Stimulated activated CD4-positive, alpha-beta T cell treated with anti-CD3 and anti-CD28 coated beads, Interleukin-4, amount 100 ng/mL, for 4 hours (primary cell): Measurements from ENCODE around the gene ZC3H7B.
A peak's percentile ranks its signal among the peaks of the same experiment; 100 is the strongest.
"Not testable (repeated sequence)": the region's sequence is repeated elsewhere in the genome, so short reads cannot be mapped to it uniquely, and the experiment has no call there.

Experiments
- DNase-seq, 2 experiments: peaks; one replicate each; pipeline ENCODE4 v3.0.0-alpha.2; 2020

Gene ZC3H7B

DNA sequence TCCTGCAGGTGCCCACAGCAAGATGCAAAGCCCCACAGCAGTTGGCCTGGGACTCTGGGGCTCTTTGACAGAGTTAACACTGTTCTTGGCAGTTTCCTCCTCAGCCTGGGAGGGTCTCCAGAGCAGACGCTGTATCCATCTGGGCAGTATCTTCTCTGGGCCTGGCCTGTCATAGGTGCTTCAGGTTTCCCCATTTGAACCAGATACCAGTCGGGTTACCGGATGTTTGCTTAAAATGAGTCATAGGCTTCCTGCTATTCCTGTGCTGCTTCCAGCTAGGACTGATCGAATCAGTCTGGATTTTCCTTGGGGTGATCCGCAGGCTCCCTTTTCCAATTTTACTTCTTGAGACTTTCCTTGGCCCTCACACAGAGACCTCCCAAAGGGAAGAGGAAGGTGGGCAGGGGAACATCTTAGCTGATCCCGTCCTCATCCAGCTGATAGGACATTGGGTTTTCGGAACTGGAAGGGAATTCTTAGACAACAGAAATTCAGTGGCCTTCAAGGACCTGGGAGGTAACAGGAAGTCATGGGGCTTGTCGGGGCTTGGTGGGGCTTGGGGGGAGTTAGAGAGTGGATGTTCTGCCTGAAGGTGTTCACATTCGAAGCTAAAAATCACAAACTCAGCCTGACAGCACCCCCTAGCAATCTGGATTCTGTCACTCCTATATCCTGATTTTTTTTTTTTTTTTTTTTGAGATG lies 12.9 kb upstream of the ZC3H7B start:
- DNase-seq: no peak

DNA sequence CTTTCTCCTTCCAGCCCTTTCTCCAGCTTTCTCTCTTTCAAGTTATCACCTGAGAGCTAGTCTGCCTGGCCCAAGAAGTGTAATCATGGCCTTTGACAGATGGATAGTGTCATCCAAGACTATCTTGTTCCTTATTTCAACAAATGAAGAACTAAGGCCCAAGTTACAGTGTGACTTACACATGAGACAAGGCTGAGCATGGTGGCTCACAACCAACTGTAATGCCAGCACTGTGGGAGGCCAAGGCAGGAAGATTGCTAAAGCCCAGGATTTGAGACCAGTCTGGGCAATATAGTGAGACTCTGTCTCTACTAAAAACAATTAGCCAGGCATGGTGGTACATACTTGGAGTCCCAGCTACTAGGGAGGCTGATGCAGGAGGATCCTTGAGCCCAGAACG lies 11.7 kb upstream of the ZC3H7B start:
- DNase-seq: no peak

DNA sequence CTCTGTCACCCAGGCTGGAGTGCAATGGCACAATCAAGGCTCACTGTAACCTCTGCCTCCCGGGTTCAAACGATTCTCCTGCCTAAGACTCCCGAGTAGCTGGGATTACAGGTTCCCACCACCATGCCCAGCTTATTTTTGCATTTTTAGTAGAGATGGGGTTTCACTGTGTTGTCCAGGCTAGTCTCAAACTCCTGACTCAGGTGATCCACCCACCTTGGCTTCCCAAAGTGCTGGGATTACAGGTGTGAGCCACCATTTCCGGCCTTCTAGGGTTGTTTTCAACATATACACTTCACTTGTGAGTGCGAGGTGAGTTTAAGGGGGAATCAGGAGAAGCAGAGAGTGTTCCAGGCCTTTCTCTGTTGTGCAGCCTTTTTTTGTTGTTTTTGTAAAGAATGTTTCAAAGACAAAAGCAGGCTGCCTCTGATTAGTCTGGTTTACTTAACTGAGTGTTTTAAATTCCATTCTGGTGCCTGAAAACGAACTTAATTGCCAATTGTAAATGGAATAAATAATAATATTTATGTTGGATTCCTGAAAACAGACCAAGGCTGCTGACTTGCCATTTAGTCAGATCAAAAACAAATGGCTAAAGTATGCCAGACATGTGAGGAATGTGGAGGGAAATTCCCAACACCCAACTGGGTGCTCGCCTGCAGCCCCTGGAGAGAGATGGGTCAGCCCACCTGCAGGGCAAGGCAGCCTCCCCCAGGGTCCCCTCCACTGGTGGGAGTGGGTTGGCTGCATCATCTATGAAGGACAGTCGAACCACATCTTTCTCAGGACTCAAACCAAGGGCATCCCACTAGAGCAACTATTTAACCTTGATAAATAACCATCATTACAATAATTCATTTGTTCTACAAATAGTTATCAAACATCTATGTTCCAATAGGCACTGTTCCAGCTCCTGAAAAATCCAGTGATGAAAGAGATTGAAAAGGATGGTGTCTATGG lies 10.8 kb upstream of the ZC3H7B start:
- DNase-seq: no peak

DNA sequence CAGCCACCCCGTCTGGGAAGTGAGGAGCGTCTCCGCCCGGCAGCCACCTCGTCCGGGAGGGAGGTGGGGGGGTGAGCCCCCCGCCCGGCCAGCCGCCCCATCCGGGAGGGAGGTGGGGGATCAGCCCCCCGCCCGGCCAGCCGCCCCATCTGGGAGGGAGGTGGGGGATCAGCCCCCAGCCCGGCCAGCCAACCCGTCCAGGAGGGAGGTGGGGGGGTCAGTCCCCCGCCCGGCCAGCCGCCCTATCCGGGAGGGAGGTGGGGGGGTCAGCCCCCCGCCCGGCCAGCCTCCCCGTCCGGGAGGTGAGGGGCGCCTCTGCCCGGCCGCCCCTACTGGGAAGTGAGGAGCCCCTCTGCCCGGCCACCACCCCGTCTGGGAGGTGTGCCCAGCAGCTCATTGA lies 6.5 kb upstream of the ZC3H7B start:
- DNase-seq: not testable (repeated sequence)

DNA sequence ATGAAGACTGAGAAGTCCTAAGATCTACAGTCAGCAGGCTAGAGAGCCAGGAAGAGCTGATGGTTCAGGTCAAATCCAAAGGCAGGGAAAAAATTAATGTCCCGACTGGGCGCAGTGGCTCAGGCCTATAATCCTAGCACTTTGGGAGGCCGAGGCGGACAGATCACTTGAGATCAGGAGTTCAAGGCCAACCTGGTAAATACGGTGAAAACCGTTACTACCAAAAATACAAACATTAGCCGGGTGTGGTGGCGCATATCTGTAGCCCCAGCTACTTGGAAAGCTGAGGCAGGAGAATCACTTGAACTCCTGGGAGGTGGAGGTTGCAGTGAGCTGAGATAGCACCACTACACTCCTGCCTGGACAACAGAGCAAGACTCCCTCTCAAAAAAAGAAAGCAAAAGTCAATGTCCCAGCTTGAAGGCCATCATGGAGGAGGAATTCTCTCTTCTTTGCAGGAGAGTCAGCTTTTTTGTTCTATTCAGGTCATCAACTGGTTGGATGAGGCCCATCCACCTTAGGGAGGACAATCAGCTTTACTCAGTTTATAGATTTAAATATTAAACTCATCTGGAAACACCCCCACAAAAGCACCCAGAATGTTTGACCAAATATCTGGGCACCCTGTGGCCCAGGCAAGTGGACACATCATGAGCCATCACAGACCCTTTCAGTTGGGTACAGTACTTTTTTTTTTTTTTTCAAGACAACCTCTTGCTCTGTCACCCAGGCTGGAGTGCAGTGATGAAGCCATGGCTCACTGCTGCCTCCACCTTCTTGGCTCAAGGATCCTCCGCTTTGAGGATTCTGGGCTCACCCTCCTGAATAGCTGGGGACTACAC lies 4.3 kb upstream of the ZC3H7B start:
- no peak for DNase-seq

DNA sequence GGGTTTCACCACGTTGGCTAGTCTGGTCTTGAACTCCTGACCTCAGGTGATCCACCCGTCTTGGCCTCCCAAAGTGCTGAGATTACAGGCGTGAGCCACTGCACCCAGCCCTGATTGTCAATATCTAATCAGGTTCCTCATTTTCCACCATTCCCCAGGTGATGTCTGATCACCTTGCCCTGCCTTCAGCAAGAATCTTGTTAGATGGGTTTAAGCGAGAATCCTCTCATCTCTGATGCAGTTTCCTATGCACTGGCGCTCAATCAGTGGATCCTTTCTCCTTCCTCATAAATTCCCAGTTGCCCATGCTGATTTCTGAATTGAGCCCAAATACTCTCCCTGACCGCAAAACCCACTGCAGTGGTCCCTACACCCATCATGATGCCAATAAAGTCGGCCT lies 664 bp upstream of the ZC3H7B start:
- no peak for DNase-seq

DNA sequence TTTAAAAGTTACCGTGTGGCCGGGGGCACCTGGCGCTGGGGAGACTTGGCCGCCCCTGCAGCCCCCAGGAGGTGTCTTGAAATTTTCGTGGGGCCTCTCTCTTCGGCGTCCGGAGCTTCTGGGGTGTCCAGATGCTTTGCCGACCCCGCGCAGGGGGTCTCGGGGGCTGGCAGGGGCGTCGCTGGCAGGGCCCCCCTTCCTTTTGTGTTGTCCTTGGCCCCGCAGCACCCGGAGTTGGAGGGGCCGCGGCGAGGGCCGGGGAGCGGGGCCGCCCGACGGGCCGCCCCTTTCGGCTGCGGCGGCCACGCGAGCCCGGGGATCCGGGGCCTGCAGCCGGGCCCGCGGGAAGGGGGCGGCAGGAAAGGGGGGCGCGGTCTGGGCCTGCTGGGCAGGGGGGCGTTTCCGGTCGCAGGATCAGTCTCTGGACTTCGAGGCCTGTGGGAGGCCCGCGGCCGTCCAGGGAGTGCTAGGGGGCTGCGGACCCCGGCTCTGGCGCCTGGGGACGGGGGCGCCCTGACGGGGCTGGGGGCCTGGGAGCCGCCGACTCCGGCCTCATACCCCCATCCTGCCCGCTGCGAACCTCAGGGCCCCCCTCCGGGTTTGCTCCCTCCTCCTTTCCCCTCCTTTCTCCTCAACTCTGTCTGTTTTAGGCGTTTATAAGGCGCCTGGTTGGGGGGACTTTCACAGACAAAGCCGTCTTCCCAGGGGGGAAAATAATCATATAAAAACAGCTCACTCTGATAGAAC lies 869 bp downstream of the ZC3H7B start:
- peak in 1 of 2 experiments; percentile 8 for DNase-seq

DNA sequence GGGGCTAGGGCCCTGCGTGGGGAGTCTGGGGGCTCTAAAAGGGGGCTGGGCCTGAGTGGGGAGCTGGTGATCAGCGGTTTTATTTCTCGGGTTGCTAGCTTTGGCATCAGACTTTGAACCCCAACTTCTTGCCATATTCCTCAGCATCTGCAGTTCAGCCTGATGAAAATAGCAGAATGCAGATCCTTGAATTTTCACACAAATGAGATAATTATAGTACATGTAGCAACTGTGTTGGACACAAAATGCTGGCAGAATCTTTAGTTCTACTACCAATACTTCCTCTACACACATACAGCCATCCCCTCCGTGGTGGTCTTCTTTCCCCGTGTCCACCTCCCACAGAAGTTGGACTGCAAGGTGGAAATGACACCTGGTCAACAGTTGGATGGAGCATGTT lies 1.5 kb downstream of the ZC3H7B start:
- no peak for DNase-seq

DNA sequence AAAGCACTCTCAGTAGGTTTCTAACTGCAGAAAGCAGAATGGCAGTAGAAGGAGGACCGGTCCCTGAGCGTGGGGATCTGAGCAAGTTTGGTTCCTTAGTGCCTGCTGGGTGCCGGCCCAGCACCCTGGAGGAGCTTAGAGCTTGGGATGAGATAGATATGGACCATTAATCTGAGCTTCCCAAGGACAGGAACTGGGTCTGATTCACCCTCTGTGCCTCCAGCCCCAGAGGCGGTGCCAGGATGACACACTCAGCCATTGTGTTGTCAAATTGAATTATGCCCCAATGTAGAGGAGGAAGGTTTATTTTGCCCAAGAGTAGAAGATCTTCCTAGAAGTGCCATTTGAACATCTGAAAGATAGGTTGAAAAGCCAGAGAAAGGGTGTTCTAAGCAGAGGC lies 4.3 kb downstream of the ZC3H7B start:
- no peak for DNase-seq

DNA sequence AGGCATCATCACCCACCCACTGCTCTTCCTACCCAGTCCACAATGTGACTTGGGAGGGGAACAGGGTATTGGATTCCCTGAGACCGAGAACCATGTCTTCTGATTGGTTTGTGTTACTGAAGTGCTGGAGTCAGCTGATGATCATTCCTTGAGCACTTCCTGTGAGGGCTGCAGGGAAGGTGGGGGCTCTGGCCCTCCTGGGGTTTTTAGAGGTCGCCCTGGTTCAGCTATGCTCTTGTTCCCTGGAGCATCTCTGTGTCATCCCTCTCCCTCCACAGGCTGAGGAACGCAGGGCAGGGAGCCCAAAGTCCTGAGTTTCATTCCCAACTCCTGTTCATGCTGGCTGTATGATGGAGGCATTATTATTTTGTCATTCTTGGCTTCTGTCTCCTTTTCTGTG lies 6.7 kb downstream of the ZC3H7B start:
- DNase-seq: no peak

DNA sequence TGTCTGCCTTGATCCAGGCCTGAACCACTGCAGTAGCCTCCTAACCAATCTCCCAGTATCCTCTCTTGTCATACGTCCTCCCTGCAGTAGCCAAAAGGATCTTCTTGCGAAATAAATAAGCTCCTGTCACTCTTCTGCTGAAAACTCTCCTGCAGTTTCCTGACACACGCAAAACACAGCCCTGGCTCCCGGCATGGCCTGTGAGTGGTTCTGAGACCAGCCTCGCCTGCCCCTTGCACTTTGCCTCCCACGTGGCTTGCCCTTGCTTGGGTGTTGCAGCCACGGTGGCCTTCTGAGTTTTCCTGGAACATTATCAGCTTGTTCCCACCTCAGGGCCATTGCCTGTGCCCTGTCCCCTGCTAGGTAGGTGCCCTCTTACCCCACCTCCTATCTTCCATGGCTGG lies 7.2 kb downstream of the ZC3H7B start:
- DNase-seq: no peak

DNA sequence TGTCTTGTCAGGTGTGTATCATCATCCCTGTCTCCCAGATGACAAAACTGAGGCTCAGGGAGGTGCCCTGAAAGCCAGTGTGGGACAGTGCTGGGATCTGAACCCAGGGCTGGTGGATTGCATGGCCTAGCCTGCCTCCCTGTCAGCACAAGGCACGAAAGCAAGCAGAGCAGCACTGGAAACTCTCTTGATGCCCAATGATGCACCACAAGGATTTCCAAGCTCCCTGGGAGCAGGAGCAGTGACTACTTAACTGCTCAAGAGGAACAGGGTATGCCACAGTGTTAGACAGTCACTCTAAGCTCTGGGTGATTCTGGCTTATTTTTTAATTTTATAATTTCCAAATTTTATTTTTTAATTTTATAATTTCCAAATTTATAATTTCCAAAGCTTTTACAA lies 9.0 kb downstream of the ZC3H7B start:
- DNase-seq: no peak

DNA sequence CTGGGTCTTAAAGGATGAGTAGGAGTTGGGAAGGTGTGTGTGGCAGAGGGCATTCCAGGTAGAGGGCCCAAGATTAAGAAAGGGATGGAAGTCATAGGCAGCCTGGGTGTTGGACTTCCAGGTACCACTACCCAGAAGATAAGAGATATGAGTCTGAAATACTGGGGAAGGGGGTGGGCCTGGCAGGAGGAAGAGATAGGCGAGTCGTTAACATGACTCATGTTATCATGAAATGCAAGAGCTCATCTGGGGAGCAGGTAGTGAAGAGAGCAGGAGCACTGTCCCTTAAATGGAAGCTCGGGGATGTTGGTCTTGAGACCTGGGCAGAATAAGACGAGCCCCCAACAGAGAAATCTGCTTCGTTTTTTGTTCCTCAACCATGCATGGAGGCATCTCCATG lies 10.2 kb downstream of the ZC3H7B start:
- DNase-seq: peak in 1 of 2 experiments; percentile 12

DNA sequence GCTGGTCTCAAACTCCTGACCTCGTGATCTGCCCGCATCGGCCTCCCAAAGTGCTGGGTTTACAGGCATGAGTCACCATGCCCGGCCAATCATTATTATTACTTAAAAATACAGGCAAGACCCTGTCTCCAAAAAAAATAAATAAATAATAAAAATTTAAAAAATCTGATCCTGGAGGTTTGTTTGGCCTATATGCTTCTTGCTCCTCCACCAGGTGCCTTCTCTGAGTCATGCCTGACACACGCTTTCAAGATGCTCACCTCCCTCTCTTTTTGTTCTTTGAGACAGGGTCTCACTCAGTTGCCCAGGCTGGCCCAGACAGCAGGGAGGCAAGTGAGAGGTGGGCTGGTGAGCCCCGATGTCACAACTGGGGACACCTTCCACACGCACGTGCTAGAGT lies 13.5 kb downstream of the ZC3H7B start:
- DNase-seq: no peak

DNA sequence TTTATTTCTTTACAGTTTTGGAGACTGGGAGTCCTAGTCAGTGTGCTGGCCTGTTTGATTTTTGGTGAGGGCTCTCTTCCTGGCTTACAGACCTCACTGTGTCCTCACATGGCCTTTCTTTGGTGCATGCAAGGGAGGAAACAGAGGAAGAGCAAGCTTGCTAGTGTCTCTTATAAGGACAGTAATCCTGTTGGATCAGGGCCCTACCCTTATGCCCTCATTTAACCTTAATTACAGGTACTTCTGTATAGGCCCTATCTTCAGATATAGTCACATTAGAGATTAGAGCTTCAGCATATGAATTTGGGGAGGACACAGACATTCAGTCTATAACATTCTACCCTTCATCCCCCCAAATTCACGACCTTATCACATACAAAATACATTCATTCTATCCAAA lies 14.3 kb downstream of the ZC3H7B start:
- no peak for DNase-seq

DNA sequence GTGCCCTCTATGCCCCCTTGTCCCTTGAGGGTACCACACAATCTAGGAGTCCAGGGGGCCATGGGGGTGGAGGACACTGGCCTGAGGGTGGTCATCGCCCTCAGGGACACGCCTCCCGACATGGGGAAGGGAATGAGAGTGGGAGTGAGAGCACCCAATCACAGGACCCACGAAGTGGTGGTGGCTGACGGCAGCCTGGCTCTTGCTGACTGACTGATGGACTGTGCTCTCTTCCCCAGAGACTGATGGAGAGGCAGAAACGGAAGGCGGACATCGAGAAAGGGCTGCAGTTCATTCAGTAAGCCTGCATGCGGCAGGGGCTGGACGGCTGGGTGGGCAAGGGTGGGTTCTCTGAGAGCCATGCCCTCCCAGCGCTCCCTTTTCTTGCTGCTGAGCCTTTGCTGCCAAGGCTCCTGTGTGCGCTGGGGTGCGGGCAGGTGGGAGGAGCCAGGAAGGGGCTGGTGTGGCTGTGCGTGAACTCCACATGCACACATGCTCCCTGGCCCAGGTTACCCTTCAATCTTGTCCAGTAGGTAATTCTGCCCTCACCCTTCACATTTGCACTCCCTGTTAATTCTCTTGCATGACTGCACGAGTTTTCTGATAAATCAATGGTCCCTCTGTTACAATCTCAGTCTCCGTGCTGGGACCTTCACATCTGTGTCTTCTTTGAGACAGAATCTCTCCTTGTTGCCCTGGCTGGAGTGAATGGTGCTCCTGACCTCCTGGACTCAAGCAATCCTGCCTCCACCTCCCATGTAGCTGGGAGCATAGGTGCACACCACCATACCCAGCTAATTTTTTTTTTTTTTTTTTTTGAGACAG lies 19.3 kb downstream of the ZC3H7B start:
- DNase-seq: no peak

DNA sequence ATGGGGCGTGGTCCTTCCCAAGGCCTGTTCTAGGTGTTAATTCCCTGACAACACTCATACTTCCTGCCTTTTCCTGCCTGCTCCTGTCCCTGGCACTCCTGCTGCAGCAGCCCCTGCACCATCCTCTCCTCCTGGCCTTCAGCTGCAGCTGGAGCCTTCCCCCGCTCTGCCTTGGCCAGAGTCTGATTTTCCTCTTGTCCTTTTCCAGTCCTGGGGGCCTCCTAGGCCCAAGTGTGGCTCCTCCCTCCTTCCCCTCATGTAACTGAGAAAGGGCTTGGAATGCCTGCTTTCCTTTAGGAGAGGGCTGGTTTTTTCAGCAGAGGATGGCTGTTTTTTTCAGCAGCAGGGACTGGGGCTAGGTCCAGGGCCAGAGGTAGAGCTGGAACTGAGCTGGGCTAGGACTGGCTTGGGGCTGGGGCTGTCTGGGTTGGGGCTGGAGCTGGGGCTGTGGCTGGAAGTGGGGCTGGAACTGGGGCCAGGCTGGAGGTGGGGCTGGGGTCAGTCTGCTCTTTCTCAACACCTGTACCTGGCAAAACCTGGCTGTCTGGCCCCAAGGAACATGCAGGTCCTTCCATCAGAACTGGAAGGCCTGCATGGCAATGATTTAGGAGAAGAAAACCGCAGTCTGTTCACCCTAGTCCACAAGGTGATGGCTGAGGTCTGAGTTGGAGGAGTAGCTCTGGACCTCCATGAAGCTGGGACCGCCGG lies 23.6 kb downstream of the ZC3H7B start:
- no peak for DNase-seq

DNA sequence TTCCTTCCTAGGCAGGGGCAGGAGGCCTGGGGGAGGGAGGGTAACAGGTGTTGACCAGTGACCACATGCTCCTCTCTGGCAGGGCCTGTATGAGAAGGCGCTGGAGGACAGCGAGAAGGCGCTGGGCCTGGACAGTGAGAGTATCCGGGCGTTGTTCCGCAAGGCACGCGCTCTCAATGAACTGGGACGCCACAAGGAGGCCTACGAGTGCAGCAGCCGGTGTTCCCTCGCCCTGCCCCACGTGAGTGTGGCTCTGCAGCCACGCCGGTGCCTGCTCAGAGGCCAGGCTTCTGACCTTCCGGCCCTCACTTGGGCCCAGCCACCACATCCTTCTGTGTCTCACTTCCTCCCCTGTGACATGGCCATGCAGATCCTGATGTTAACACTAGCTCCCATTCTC lies 25.8 kb downstream of the ZC3H7B start:
- no peak for DNase-seq

DNA sequence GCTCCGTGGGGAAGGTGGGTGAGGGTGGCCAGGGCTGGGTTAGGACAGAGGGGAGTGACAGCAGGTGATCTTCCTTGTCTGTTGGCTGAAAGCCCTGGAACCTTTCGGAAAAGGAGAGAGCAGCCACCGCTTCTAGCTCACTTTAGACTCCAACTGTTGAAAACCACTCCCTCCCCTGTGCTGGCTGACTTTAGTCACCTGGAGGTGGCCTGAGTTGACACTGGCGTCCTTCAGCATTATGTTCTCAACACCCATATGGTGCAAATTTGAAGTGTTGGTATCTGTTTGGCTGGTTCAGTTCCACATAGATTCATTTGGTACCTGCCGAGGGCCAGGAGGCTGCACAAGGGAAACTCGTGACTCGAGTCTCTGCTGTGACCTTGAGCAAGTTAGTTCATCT lies 28.8 kb downstream of the ZC3H7B start:
- no peak for DNase-seq

DNA sequence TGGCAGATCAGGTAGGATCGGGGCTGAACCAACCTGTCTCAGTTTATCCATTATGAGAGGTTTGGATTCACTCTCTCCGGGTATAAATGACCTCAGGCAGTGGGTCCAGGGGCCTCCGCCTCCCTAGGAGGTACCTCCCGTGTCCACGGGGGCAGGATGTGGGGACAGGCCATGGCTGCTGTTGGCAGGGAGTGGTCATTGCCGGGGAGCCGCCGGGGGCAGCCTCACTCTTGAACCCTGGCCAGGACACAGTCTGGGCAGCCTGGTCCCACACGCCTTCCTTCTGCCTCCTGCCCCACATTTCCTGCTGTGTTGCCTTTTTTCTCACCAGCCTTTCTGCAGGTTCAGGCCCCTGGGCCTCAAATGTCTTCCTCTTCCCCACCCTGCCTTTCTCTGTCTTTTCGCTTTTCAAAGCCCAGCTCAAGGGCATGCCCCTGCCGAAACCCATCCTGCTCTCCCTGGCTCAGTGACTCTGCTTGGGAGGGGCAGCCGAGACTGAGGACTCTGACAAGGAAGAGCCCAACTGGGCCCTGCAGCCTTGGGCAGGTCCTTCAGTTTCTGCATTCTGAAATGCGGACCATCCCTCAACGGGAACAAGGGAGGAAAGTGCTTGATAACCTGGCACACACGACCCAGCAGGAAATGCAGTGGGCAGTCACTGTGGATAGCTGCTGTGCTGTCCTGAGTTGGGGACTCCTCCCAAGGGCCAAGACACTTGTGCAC lies 31.1 kb downstream of the ZC3H7B start:
- no peak for DNase-seq
